Activated CD8-positive, alpha-beta memory T cell treated with anti-CD3 and anti-CD28 coated beads, Interleukin-2, amount 50 U/mL, for 24 hours (primary cell): ENCODE data around the gene DTYMK.
"Not testable (repeated sequence)": the region's sequence is repeated elsewhere in the genome, so short reads cannot be mapped to it uniquely, and the experiment has no call there.

ENCODE experiments used
- DNase-seq: peaks from one replicate; pipeline ENCODE4 v3.0.0-alpha.2; 2020; ENCODE audit errors: extremely low read depth

DTYMK gene

DNA sequence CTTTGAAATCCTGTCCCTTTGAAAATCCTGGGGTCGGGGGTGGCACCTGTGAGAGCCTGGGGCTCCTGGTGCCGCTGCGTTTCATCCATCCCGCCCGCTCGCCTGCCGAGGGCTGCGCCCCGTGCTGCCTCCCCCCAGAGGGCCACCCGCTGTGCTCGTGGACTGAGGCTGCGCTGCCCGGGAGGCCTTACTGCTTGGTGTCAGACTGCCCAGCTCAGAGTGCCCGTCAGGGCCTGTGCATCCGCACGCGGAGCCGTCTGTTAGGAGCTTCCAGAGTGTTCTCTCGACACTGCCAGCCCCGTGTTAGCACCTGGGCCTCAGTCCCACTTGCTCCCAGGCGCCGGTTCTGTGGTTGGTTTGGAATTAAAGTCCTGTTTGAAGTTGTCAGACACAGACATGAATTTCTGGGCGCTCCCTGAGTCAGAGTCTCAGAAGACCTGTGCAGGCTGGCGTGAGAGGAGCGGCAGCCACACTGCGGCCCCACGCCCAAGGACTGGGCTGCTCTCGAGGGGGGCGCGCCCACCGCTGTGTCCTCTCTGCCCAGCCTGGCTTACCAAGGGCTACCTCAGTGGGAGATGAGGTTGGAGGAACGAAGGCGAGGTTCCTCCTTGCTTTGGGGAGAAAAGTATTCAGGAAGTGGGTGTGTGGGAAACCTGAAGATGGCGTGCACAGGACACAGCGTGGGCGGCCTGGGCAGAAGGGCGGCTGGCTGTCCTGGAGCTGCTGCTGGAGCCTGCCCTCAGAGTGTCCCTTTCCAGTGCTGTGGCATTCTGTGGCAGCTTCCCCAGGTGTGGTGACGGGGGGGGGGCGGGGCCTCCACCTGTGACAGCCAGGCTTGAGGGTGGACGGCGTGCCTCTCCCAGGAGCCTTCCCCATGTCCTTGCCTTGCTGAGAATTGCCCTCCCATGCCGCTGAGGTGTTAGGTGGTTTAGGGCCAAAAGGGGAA lies 14.1 kb downstream of the DTYMK start:
- no peak for DNase-seq

DNA sequence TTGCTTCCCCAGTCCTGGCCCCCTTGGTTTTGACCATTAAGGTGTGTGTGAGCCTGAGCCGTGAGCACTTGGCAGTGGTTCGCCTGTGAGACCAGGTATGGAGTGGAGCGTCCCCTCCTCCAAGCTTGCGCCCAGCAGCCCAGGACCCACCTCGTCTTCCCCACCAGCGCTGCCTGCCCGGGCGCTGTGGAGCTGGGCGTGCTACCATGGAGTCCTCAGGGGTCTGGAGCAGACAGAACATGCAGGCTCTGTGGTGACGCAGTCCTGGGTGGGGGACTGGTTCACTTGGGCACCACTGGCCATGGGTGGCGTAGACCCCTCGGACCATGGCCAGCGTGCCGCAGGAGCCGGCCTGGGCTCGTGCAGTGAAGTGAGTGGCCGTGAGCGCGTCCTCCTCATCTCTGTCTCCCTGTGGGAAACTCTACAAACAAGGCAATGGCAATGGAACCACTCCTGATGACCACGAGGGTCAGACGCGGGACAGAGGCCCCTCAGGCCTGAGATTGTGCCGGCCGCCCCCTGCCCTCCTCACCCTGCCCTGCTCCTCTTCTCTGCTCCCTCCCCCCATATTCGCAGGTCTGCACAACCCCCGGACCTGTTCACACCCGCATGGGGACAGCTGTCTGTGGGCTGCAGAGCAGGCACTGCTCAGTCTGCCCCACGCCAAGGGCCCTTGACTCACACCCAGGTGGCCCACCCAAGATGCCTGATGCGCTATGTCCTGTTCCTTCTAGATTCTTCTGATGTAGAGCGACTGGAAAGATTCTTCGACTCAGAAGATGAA lies 15.0 kb downstream of the DTYMK start:
- DNase-seq = no peak

DNA sequence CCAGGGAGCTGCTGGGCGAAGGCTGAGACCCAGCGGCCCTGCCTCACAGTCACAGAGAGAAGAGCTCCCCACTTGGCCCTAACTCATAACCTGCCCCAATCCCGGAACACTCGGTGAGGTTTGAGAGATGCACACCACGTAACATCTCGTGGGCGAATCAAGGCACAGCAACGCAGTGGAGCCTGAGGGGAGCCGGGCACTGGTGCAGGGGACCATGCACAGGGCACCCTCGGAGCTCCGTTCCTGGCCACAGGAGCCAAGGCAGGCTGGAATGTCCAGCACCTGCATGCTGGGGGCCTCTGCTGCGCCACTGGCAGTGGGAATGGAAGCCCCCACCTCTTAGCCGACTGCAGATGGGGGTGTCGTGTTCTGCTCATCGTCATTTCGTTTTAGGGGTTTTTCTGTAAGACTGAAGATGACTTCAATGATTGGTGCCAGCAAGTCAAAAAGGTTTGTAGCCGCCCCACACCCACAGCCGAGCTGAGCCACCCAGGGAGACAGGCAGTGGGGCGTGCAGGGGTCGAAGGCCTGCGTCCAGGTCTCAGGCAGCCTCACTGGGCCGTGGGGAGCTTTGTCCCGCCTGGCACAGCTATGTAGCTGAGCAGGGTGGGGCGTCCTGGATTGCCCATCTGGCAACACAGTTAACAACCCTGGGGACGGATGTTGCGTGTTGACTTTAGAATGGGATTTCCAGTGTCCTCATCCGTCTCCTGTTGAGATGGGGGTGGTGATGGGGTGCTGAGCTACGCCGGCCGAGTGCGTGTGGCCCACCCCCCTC lies 16.1 kb downstream of the DTYMK start:
- no peak for DNase-seq

DNA sequence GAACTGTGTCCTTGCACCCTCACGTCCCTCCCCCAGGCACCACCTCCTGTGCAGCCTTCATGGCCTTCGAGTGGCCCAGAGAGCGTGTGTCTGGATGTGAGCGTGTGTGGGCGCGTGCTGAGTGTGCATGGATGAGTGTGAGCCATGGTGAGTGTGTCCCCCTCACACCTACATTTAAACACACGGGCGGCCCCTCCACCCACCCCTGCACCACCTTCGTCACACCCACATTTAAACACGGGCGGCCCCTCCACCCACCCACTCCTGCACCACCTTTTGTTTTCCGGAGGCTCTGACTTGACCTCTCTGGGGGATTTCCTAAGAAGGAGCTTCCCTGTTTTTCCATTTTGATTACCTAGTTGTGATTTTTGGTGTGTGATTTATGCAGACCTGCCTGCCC lies 17.8 kb downstream of the DTYMK start:
- no peak for DNase-seq

DNA sequence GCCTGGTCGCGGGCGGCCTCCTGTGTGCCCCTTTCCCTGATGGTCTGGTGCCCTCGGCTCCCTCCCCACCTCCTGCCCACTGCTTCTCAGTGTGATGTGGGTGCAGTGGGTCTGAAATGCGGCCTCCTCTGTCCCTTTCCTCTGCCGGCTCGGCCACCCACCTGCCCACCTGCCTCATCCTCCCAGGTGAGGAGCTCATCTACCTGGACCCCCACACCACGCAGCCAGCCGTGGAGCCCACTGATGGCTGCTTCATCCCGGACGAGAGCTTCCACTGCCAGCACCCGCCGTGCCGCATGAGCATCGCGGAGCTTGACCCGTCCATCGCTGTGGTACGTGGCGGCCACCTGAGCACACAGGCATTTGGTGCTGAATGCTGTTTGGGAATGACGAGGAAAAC lies 18.3 kb downstream of the DTYMK start:
- no peak for DNase-seq

DNA sequence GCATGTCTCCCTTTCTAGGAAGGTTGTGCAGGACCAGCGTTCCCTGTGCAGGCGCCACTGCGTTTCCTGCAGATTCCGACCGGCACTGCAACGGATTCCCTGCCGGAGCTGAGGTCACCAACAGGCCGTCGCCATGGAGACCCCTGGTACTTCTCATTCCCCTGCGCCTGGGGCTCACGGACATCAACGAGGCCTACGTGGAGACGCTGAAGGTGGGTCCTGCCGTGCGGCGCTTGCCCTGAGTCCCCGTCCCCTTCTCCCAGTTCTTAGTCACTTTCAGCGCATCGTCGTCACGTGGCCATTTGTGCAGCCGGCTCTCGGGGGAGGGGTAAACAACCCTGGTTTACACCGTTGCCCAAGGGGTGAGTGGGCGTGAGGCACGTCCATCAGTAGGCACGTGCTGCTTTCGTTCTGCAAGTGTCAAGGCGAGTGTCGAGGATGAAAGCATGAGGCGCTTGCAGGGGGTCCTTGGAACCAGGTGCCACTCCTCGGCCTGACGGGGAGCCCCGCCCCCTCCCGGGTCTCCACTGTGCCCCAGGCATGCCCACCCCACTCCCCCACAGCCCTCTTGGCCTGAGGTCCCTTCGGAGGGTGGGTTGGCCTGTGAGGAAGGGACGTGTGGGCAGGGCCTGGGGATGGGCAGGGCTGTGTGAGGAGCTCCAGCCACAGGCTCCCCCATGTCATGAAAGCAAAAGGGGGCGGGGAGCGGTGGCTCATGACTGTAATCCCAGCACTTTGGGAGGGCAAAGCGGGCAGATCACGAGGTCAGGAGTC lies 19.8 kb downstream of the DTYMK start:
- DNase-seq = no peak

DNA sequence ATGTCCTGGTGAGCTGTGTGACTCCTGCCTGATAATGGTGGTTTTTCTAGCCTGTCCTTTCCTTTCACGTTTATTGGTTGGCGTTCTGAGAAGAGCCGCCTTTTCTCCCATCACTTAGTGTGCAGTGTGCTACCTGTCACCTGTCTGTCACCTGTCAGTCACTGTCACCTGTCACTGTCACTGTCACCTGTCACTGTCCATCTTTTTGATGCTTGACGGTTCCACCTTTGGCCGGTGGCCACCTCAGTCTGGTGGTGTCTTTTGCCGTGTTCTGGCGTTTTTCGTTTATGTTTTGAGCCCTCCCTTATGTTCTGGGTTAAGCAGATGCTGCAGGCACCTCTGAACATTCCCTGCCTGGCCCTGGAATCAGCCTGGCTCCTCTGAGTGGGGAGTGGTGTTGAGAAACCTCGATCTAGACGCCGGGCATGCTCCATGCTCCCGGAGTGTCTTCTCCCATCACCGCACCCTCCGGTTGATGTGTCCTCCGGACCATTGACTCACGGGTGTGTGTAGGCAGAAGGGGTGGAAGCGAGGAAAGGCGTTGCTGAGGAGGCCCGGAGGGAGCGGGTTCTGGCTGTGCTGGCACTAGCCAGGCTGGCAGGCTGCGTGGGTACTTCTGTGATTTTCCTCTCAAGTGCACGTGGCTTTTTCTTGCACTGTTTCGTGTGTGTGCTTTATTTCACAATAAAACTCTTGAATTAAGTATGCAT lies 20.7 kb downstream of the DTYMK start:
- no peak for DNase-seq

DNA sequence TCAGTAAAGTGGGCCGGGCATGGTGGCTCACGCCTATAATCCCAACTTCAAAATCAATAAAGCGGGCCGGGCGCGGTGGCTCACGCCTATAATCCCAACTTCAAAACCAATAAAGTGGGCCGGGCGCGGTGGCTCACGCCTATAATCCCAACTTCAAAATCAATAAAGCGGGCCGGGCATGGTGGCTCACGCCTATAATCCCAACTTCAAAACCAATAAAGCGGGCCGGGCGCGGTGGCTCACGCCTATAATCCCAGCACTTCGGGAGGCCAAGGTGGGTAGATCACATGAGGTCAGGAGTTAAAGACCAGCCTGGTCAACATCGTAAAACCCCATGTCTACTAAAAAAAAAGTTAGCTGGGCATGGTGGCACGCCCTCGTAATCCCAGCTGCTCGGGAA lies 23.9 kb downstream of the DTYMK start:
- not testable (repeated sequence) for DNase-seq

DNA sequence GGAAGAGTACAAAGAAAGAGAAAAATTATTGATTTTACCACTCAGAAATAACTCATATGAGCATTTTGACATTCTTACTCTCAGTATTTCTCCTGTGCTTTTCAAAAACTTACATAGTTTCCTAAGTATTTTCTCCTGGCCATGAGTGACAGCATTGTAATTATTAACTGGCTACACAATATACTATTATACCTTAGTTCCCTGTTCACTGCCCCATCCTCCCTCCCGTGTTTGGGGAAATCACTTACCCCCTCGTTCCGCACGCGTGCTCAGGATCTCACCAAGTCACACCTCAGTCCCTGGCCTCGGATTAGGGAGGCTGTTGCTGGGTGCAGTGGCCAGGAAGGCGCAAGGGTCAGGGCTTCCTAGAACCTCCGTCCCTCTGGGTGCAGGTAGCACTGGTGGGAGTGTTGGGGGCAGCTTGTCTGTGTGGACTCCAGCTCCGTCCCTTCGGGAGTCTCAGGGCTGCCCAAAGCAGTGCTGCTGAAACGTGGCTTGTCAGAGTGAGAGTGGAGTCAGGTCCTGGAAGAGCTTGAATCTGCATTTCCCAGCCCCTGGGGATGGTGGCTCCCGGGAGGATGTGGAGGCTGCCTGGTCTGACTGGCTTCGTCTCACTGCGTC lies 25.9 kb downstream of the DTYMK start:
- no peak for DNase-seq

DNA sequence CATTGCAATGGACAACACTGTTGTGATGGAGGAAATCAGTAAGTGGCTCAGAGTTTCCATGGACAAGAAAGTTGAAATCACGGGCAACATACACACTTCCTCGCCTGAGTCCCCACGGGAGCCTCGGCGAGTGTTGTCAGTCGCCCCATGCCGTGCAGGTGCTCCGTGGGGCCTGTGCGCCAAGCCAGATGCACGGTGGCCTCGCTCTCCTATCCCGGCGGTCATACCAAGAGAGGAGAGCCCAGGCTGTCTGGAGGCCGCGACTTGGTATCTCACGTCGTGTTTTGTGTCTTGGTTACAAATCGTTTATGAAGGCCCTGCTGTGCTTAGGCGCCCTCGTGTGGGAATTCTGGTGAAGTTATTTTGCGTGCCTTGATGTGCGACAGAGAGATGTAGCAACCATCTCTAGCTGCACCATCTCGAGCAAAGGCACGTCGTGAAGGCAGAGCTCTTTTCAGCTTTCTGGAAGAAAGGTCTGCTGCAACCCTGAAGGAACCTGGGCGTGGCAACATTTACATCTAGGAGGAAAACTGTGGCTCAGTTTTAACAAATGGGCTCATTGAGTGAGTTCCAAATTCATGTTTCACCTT lies 27.4 kb downstream of the DTYMK start:
- no peak for DNase-seq

DNA sequence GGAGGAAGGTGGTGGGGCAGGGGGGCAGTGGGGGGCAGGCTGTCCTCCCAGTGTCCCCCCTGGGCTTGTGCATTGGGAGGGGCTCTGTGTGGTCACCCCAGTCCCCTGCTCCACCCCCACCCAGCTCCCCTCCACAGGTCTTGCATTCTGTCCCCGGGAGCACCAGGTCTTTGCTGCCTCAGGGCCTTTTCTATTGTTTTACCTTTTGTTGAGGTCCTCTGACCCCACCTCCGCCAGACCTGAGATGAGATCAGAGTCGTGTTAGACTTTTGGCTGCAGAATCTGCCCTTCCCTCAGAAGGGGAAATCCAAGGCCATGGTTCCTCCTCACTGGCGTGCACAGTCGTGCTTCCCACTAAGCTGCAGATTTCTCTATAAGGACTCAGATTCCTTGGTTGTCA lies 28.3 kb downstream of the DTYMK start:
- no peak for DNase-seq

DNA sequence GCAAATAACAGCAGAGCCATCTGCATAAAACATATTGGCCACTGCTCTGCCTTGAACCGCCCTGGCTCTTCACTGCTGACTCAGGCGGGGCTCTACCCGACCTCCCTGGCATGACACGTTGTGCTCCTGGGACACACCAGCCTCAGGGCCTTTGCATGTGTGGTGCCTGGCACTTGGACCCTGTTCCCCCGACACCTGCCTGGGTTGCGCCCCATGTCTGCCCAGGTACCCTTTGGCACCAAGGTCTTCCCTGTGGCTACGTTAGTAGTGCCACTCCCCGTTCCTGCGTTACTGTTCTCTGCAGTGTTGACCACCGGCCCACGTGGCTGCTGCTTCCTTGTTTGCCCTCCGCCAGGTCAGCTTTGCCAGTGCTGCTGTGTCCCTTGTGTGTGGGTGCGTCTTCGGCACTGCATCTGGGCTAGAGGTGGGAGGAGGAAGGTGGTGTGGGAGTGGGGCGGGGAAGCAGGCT lies 28.8 kb downstream of the DTYMK start:
- DNase-seq = no peak

DNA sequence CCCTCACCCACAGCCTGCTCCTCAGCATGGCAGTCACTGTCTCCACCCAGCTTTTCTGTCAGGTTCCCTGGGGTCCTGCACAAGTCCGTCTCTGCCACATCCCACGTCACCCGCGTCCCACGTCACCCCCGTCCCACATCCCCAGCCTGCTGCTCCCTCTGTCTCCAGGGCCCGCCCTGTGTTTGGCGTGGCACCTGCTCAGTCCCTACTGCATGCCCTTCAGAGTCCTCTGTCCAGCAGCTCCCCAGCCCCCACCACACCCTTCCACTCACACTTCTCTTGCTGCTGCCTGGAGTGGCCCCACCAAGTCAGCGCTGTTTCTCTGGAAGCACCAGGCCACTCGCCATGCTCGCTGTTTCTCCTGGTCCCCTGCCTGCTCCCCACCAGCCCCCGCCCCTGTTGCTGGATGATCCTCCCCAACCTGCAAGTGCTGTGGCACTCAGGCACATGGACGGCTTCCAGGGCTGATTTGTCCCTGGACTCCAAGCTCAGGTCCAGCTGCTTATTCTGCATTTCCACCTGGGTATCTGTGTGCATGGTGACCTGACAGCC lies 30.3 kb downstream of the DTYMK start:
- no peak for DNase-seq

DNA sequence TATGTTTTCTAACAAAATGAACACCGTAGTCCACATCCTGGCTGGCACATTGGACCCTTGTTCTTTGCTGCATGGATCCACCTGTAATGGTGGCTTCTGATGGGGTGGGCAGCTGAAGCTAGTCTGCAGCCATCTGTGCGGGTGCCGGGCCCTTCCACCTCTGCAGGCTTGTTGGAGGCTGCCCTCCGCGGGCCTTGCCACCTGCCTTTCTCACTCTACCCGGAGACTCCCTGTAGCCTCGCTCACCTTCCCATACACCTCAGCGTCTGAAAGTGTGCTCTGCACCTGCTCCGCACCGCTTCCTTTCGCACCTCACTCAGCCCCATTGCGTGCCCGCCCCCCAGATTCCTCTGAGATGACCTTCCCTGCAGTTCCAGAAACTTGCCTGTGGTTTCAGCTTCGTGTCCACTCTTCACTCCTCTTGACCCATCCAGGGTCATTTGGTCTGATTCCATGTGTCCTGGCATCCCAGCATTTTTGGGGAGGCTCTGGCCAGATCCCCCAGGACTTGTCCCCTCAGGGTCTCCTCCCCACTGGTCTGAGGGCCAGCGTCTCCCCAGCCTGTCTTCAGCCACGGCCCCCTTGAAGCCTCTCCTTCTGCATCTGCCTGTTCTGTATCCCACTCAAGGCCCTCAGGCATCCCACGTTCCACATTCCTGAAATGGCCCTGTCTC lies 31.0 kb downstream of the DTYMK start:
- no peak for DNase-seq

DNA sequence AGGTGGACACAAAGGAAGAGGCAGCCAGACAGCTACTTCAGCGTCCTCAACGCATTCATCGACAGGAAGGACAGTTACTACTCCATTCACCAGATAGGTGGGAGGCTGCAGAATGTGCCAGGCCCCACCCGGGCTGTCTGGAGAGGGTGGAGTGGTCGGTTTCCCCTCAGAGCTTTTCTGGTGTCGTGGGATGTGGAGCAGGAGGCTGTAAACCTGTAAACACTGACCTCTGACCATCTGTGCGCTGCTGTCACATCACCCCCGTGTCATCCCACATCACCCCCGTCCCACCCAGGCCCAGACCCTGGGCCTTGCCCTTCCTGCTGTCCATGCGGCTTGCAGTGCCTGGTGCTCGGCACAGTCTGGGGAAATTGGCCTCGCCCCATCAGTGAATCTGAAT lies 32.1 kb downstream of the DTYMK start:
- DNase-seq = no peak

DNA sequence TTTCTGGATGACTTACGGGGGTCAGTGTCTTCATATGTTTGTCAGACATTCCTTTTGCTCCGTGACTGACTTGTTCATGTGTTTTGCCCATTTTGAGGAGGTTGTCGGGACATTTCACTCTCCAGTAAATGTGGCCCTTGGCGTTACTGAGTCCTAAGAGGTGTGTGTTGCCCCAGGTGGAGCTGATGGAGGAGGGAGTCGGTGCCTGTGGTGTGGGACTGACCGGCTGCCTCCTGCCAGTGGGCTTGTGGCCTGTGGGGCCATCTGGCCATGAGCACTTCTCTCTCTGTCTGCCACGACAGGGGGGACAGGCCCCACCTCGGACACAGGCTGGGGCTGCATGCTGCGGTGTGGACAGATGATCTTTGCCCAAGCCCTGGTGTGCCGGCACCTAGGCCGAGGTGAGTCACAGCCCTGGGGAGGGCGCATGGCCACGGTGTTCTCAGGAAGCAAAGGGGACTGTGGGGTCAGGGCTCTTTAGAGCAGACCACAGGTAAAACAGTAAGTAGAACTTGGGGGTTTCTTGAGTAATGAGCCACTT lies 33.3 kb downstream of the DTYMK start:
- DNase-seq = no peak

DNA sequence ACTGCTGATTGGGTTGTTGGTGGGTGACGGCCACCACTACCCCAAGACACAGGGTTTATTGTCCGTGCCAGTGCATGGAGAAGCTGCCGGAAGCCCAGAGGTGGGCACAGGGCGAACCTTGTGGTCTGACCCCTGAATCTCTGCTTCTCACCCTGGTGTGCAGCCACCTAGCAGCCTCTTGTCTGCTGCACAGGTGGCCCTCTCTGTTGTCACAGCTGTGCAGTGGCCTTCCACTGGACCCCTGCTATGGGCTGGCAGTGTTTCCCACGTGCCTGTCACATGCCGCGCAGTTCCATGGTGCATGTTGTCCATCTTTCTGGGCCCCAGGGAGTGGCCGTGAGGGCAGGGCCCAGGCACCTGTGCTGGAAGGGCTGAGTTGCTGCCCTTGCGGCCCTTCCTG lies 33.9 kb downstream of the DTYMK start:
- DNase-seq = no peak

DNA sequence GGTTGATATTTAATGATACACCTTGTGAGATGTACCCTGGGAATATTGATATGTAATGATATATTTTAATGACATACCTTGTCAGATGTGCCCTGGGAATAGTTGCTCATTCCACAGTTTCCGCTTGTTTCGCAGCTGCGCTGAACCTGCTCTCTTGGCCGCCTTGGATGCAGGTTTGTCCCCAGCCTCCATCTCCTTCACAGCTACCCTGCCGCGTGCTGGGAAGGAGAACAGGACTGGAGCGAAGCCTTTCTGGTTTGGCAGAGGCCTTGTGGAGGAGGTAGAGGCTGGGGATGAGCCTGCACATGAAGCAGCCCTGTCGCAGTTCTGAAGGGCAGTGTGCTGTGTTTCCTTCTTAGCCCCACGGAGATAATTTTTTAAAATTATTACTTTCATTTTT lies 34.5 kb downstream of the DTYMK start:
- no peak for DNase-seq

DNA sequence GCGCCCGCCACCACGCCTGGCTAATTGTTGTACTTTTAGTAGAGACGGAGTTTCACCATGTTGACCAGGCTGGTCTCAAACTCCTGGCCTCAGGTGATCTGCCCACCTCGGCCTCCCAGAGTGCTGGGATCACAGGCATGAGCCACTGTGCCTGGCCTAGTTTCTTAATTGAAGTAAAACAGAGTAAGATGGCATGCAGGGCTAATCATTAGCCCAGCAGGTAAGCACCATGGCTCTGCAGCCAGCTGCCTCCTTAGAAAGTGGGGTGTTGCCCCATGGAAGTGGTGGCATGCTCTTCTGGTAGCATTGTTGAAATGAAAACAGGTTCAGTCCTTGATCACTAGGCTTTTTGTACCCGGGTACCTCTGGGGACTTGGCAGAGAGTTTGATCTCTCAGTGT lies 36.7 kb downstream of the DTYMK start:
- DNase-seq = no peak
